VCaP (cell line): Measurements from ENCODE around the gene MICAL3.
"Not testable (repeated sequence)": the region's sequence is repeated elsewhere in the genome, so short reads cannot be mapped to it uniquely, and the experiment has no call there.

Experiments
- H3K27ac ChIP-seq: fragments of 450-650 bp; 2 replicates; pipeline ENCODE4 v1.5.1; 2017
- TF ChIP-seq, protein P1 (sequence below): fragments of 450-650 bp; conservative IDR thresholded peaks from 2 replicates; pipeline ENCODE4 v1.5.1; 2017; ENCODE audit warnings: mild to moderate bottlenecking, moderate library complexity

Gene MICAL3

DNA sequence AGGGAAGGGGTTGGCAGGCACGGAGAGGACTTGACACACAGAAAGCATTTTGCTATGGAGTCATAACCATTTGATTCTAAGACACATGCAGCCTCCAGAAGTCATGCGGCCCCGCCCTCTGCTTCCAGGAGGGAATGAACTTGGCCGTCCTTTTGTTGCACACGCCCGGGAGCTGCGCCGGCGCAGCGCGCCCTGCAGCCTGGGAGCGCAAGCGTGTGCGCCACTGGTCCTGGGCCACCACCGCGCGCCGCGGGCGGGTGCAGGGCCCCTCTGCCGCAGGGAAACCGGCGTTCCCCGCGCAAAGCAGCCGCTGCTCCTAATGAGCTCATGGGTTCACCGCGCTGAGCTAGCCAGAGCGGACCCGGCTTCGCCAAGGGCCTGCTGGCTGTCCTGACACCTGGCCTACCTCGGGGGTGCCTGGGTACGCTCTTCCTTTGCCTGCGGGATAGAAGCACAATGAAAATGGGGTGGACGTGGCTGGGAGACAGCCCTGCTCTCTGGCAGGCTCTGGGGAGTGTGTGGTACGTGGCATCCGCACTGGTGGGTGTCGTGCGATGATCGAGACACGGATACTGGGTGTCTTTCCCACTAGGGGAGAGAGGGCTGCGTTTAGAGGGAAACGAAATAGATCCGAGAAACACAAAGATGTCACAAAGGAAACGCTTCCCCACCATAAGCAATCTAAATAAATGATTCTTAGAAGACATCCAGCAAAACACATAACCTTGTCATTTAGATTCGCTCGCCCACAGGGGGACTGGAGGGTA lies 669 bp downstream of the MICAL3 start:
- H3K27ac ChIP-seq = peak overlapping the region; percentile 86
- TF ChIP-seq, protein P1, sequence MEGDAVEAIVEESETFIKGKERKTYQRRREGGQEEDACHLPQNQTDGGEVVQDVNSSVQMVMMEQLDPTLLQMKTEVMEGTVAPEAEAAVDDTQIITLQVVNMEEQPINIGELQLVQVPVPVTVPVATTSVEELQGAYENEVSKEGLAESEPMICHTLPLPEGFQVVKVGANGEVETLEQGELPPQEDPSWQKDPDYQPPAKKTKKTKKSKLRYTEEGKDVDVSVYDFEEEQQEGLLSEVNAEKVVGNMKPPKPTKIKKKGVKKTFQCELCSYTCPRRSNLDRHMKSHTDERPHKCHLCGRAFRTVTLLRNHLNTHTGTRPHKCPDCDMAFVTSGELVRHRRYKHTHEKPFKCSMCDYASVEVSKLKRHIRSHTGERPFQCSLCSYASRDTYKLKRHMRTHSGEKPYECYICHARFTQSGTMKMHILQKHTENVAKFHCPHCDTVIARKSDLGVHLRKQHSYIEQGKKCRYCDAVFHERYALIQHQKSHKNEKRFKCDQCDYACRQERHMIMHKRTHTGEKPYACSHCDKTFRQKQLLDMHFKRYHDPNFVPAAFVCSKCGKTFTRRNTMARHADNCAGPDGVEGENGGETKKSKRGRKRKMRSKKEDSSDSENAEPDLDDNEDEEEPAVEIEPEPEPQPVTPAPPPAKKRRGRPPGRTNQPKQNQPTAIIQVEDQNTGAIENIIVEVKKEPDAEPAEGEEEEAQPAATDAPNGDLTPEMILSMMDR = no peak

DNA sequence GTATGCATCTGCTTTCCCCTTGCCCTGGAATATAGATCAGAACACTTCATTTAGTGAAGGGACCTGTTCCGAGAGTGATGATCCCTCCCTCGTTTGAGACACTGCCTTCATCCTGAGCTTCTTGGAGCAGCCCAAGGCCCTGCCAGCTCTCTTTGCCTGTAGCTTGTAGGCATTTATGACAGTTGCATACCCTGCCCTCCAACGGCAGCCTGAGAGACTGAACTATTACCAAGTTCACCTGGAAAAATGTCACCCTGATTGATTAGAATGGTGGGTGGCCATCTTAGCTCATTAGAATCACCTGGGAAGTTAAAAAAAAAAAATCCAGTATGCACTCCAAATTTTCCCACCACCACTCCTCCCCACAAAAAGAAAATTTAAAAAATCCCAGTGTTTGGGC lies 1.5 kb downstream of the MICAL3 start:
- peak overlapping the region; percentile 86 for H3K27ac ChIP-seq
- TF ChIP-seq, protein P1 = no peak

DNA sequence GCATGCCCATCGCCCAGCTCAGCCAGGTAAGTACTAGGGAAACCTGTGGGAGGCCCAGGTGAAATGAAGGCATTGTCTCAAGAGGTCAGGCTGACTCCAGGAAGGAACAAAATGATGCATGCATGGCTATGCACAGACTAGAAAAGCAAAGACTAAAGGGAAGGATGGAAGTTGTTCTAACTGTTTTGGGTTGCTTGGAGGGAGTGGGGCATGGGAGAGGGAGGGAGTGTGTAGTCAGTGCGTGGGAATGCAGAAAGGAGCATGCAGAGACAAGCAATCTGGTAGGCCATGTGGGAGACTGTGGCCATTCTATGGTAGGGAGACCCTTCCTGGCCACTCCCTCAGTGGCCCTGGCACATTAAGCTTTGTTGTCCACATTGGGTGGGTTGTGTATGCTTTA lies 2.9 kb downstream of the MICAL3 start:
- H3K27ac ChIP-seq = no peak overlapping the region
- TF ChIP-seq, protein P1 = no peak

DNA sequence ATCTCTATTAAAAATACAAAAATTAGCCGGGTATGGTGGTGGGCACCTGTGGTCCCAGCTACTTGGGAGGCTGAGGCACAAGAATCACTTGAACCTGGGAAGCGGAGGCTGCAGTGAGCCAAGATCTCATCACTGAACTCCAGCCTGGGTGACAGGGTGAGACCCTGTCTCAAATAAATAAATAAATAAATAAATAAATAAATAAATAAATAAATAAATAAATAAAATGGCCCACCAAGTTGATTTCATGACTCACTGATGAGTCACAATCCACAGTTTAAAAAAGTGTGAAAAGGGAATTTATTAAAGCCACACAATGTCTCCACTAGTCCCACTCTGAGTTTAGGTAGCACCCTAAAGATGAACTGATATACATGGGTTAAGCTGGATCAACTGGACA lies 3.6 kb downstream of the MICAL3 start:
- H3K27ac ChIP-seq = not testable (repeated sequence)

DNA sequence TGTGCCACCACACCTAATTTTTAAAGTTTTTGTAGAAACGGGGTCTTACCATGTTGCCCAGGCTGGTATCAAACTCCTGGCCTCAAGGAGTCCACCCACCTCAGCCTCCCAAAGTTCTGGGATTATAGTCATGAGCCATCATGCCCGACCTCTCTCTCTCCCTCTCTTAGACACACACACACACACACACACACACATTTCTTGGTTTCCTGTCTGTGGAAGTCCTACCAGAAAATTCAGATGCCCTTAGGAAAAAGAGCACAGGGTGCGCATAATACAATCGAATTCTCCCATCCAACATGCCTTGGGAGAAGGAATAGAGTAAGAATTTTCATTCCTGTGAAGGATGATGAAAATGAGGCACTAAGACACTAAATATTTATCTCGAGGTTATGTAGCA lies 10.4 kb downstream of the MICAL3 start:
- TF ChIP-seq, protein P1 = no peak
- H3K27ac ChIP-seq = no peak overlapping the region

DNA sequence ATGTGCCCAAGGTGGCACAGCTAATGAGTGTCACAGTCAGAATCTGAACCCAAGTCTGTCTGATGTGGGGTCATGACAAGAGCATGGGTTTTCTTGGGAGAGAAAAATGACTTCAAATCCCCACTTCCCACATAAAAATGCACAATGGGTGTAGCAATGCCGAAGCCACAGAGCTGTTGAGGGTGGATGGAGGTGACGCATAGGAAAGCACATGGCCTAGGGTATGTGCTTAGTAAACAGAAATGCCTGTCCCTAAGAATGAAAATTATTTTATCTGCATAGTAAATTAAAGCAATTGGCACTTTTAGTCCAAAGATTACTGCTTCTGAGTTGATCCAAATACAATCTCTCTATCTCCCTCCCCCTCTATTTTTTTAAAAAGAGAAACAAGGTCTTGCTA lies 10.9 kb downstream of the MICAL3 start:
- no peak overlapping the region for H3K27ac ChIP-seq
- TF ChIP-seq, protein P1 = no peak

DNA sequence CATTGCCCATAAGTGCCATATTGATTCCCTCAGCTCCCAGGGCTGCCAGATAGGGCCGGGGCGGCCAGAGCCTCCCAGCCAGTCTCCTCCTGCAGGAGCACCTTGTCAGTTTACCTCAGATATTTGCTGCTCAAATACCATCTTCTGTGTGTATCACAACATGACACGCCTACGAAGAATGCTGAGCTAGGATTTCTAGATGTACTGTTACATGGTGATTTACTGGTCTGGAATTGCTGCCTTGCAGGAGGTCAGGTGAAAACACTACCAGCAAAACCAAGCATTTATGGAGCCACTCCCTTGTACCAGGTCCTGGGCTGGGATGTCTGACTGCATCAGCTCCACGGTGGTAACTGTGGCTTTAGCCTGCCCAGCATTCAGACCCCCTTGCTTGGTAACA lies 11.8 kb downstream of the MICAL3 start:
- H3K27ac ChIP-seq = no peak overlapping the region
- TF ChIP-seq, protein P1 = no peak

DNA sequence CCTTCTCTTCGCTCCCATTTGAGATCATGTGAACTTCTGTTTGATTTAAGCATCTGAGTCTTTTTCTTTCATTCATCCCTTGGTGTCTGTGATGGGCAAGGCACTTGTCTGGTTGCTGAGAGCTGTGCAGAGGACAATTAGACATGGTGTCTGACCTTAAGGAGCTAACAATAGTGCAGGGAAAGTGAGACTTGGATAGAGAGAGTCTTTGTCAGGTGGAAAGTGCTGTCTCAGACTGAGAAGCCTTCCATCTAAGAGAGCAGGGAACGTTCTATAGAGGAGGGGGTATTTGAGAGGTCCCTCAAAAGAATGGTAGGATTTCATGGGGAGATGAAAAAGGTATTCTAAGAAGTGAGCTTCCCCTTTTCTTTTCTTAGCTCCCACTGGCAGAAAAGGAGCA lies 14.1 kb downstream of the MICAL3 start:
- H3K27ac ChIP-seq = no peak overlapping the region
- TF ChIP-seq, protein P1 = no peak
